Natural killer cell treated with Interleukin-12 subunit alpha and Interleukin-12 subunit beta and Interleukin-15 and Interleukin-18, amount 100 ng/mL, for 72 hours (primary cell): Measurements from ENCODE around the gene UPK3BL2. TPM values are rescaled to one million over a fixed set of nuclear protein-coding genes. Genes with fewer than 3 reads are reported as not detected.
"Not testable (repeated sequence)": the region's sequence is repeated elsewhere in the genome, so short reads cannot be mapped to it uniquely, and the experiment has no call there.

Experiments used
- ATAC-seq, 2 donors: fragments of 150-1000 bp; cut with Tn5 transposase in 1 of 2; sonication (Bioruptor Pico), chemical (Tn5 transposase) in 1 of 2; 2 replicates each; pipeline ENCODE4 v1.10.0; 2021
- DNase-seq: peaks from one replicate; pipeline ENCODE4 v3.0.0; 2022; ENCODE audit warnings: low spot score
- H3K27ac Mint-ChIP-seq, 2 donors: 1 replicate in 1 of 2; 2 replicates in 1 of 2; pipeline ENCODE4 v1.8.0; 2022; ENCODE audit warnings: mixed read lengths in 2 of 2, mild to moderate bottlenecking in 1 of 2, moderate library complexity in 1 of 2
- H3K27me3 Mint-ChIP-seq, 2 donors: 1 replicate in 1 of 2; 2 replicates in 1 of 2; pipeline ENCODE4 v1.8.0; 2022; ENCODE audit warnings: mixed read lengths in 2 of 2
- H3K36me3 Mint-ChIP-seq: one replicate; pipeline ENCODE4 v1.8.0; 2022; ENCODE audit warnings: mixed read lengths
- H3K4me1 Mint-ChIP-seq, 2 donors: 1 replicate in 1 of 2; 2 replicates in 1 of 2; pipeline ENCODE4 v1.8.0; 2022; ENCODE audit warnings: low read depth in 2 of 2, mixed read lengths in 2 of 2, mild to moderate bottlenecking in 1 of 2
- H3K4me3 Mint-ChIP-seq: one replicate; pipeline ENCODE4 v1.8.0; 2022; ENCODE audit warnings: mixed read lengths
- H3K9me3 Mint-ChIP-seq: 2 replicates; pipeline ENCODE4 v1.8.0; 2022; ENCODE audit warnings: mixed read lengths
- total RNA-seq, 2 donors: library from RNA; stranded (reverse); gene quantifications; one replicate each; pipeline ENCODE4 v1.2.3, GENCODE V29; 2022

Gene UPK3BL2
- total RNA-seq, 2 donors from 2014 or later, result 26.2 to 105 TPM

GRCh38 chr7:102515889-102516288 lies 27.6 kb downstream of the UPK3BL2 start:
- H3K27me3 Mint-ChIP-seq, H3K36me3 Mint-ChIP-seq, ATAC-seq, DNase-seq, H3K27ac Mint-ChIP-seq, H3K9me3 Mint-ChIP-seq, H3K4me3 Mint-ChIP-seq, H3K4me1 Mint-ChIP-seq: not testable (repeated sequence)

- DNase-seq, H3K27me3 Mint-ChIP-seq, H3K4me1 Mint-ChIP-seq, H3K9me3 Mint-ChIP-seq, H3K36me3 Mint-ChIP-seq, ATAC-seq, H3K27ac Mint-ChIP-seq, H3K4me3 Mint-ChIP-seq: not testable (repeated sequence)
Observed at GRCh38 chr7:102514881-102515721, 28.4 kb downstream of the UPK3BL2 start.

- H3K36me3 Mint-ChIP-seq, ATAC-seq, H3K4me1 Mint-ChIP-seq, H3K27me3 Mint-ChIP-seq, H3K4me3 Mint-ChIP-seq, H3K9me3 Mint-ChIP-seq, H3K27ac Mint-ChIP-seq, DNase-seq: not testable (repeated sequence)
Observed at GRCh38 chr7:102512642-102513221, 30.8 kb downstream of the UPK3BL2 start.

GRCh38 chr7:102511860-102512522 lies 31.5 kb downstream of the UPK3BL2 start:
- not testable (repeated sequence) for DNase-seq, H3K36me3 Mint-ChIP-seq, H3K27me3 Mint-ChIP-seq, H3K27ac Mint-ChIP-seq, H3K9me3 Mint-ChIP-seq, H3K4me3 Mint-ChIP-seq, H3K4me1 Mint-ChIP-seq
- peak; percentile 47 to 68 for ATAC-seq

- H3K27me3 Mint-ChIP-seq, H3K9me3 Mint-ChIP-seq, H3K36me3 Mint-ChIP-seq, H3K4me3 Mint-ChIP-seq, H3K4me1 Mint-ChIP-seq, DNase-seq, ATAC-seq, H3K27ac Mint-ChIP-seq: not testable (repeated sequence)
Observed at GRCh38 chr7:102510575-102510974, 32.9 kb downstream of the UPK3BL2 start.

- not testable (repeated sequence) for DNase-seq, H3K9me3 Mint-ChIP-seq, ATAC-seq, H3K27me3 Mint-ChIP-seq, H3K27ac Mint-ChIP-seq, H3K4me1 Mint-ChIP-seq, H3K4me3 Mint-ChIP-seq, H3K36me3 Mint-ChIP-seq
Observed at GRCh38 chr7:102507410-102508088, 35.9 kb downstream of the UPK3BL2 start.

GRCh38 chr7:102505298-102506185 lies 38.0 kb downstream of the UPK3BL2 start:
- H3K9me3 Mint-ChIP-seq, H3K4me1 Mint-ChIP-seq, DNase-seq, H3K4me3 Mint-ChIP-seq, H3K27ac Mint-ChIP-seq, H3K27me3 Mint-ChIP-seq, H3K36me3 Mint-ChIP-seq: not testable (repeated sequence)
- ATAC-seq, result peak in 1 of 2 donors; percentile 11

- DNase-seq, H3K4me1 Mint-ChIP-seq, H3K9me3 Mint-ChIP-seq, H3K27ac Mint-ChIP-seq, H3K27me3 Mint-ChIP-seq, H3K36me3 Mint-ChIP-seq, H3K4me3 Mint-ChIP-seq: not testable (repeated sequence)
- peak in 1 of 2 donors; percentile 27 for ATAC-seq
Observed at GRCh38 chr7:102503141-102503540, 40.4 kb downstream of the UPK3BL2 start.

GRCh38 chr7:102498321-102498720 lies 45.2 kb downstream of the UPK3BL2 start:
- not testable (repeated sequence) for H3K9me3 Mint-ChIP-seq, DNase-seq, H3K27me3 Mint-ChIP-seq, H3K4me1 Mint-ChIP-seq, ATAC-seq, H3K27ac Mint-ChIP-seq, H3K4me3 Mint-ChIP-seq, H3K36me3 Mint-ChIP-seq

GRCh38 chr7:102497308-102497707 lies 46.2 kb downstream of the UPK3BL2 start:
- ATAC-seq, H3K4me3 Mint-ChIP-seq, H3K9me3 Mint-ChIP-seq, H3K27ac Mint-ChIP-seq, DNase-seq, H3K27me3 Mint-ChIP-seq, H3K36me3 Mint-ChIP-seq, H3K4me1 Mint-ChIP-seq: not testable (repeated sequence)

GRCh38 chr7:102496861-102497260 lies 46.6 kb downstream of the UPK3BL2 start:
- H3K9me3 Mint-ChIP-seq, H3K4me1 Mint-ChIP-seq: not testable (repeated sequence)

GRCh38 chr7:102494473-102495149 lies 48.9 kb downstream of the UPK3BL2 start:
- not testable (repeated sequence) for H3K9me3 Mint-ChIP-seq, H3K27ac Mint-ChIP-seq, H3K36me3 Mint-ChIP-seq, H3K4me1 Mint-ChIP-seq, H3K4me3 Mint-ChIP-seq, H3K27me3 Mint-ChIP-seq, DNase-seq
- ATAC-seq, result peak; percentile 77 to 83

More at GRCh38 chr7:102496861-102497260, 46.6 kb downstream of the UPK3BL2 start:
- not testable (repeated sequence) for H3K4me3 Mint-ChIP-seq, H3K27ac Mint-ChIP-seq, DNase-seq, H3K27me3 Mint-ChIP-seq, ATAC-seq, H3K36me3 Mint-ChIP-seq

GRCh38 chr7:102494026-102494425 lies 49.5 kb downstream of the UPK3BL2 start:
- DNase-seq, H3K9me3 Mint-ChIP-seq, H3K4me3 Mint-ChIP-seq, H3K36me3 Mint-ChIP-seq, H3K27me3 Mint-ChIP-seq, H3K27ac Mint-ChIP-seq, H3K4me1 Mint-ChIP-seq: not testable (repeated sequence)
- peak in 1 of 2 donors; percentile 14 for ATAC-seq
